Mammary epithelial cell (primary cell): Measurements from ENCODE around the gene SUGP1.

Experiments used
- EZH2 ChIP-seq: IDR thresholded peaks from 2 replicates; pipeline ENCODE4 v1.6.1; 2012; ENCODE audit warnings: low read length, inconsistent platforms, borderline replicate concordance
- TF ChIP-seq, protein P1 (sequence below), 2 donors: IDR thresholded peaks in 1 of 2; conservative IDR thresholded peaks in 1 of 2; 2 replicates each; pipeline ENCODE4 v1.5.1; 2011 to 2012; ENCODE audit warnings: inconsistent platforms in 2 of 2, low read length in 2 of 2, mild to moderate bottlenecking in 2 of 2, control low read depth in 1 of 2, low read depth in 1 of 2; ENCODE audit not compliant: insufficient read depth in 1 of 2; ENCODE audit errors: extremely low read depth in 1 of 2

GRCh38 chr19:19361075-19361594, 40.8 kb upstream of the SUGP1 start:
- TF ChIP-seq, protein P1, sequence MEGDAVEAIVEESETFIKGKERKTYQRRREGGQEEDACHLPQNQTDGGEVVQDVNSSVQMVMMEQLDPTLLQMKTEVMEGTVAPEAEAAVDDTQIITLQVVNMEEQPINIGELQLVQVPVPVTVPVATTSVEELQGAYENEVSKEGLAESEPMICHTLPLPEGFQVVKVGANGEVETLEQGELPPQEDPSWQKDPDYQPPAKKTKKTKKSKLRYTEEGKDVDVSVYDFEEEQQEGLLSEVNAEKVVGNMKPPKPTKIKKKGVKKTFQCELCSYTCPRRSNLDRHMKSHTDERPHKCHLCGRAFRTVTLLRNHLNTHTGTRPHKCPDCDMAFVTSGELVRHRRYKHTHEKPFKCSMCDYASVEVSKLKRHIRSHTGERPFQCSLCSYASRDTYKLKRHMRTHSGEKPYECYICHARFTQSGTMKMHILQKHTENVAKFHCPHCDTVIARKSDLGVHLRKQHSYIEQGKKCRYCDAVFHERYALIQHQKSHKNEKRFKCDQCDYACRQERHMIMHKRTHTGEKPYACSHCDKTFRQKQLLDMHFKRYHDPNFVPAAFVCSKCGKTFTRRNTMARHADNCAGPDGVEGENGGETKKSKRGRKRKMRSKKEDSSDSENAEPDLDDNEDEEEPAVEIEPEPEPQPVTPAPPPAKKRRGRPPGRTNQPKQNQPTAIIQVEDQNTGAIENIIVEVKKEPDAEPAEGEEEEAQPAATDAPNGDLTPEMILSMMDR (conservative IDR thresholded peaks at IDR 0.05 in 1 of 2, IDR thresholded peaks at IDR 0.05 in 1 of 2; ENCODE audit: extremely low read depth in 1 of 2, insufficient read depth in 1 of 2, low read depth in 1 of 2, low read length in 2 of 2), result peak; percentile 62 to 80
- no peak for TF ChIP-seq EZH2
